Endothelial cell of umbilical vein (primary cell): ENCODE measurements around the gene DOCK1.

ENCODE experiments used
- EZH2 ChIP-seq: IDR thresholded peaks from 2 replicates; pipeline ENCODE4 v1.6.1; 2012; ENCODE audit warnings: borderline replicate concordance, low read depth, mild to moderate bottlenecking, moderate library complexity, low read length, inconsistent platforms; ENCODE audit not compliant: severe bottlenecking
- GATA2 ChIP-seq: IDR thresholded peaks from 2 replicates; pipeline ENCODE4 v1.7.0; 2011; ENCODE audit warnings: low read depth, mild to moderate bottlenecking, moderate library complexity, mixed read lengths, low read length; ENCODE audit not compliant: insufficient read length, insufficient read depth
- JUN ChIP-seq: IDR thresholded peaks from 2 replicates; pipeline ENCODE4 v1.6.1; 2011; ENCODE audit warnings: borderline replicate concordance, low read depth; ENCODE audit not compliant: insufficient read length, insufficient read depth
- POLR2A ChIP-seq: IDR thresholded peaks from 2 replicates; pipeline ENCODE4 v1.6.1; 2012; ENCODE audit warnings: low read depth, mild to moderate bottlenecking, control low read depth, low read length
- POLR2AphosphoS5 ChIP-seq: IDR thresholded peaks from 2 replicates; pipeline ENCODE4 v1.6.1; 2012; ENCODE audit warnings: low read depth, mild to moderate bottlenecking, control low read depth, low read length, moderate library complexity; ENCODE audit not compliant: insufficient read depth
- TF ChIP-seq, protein P1 (sequence below), 2 donors: IDR thresholded peaks; 1 replicate in 1 of 2; 2 replicates in 1 of 2; pipeline ENCODE4 v1.5.1; 2011; ENCODE audit warnings: low read length in 2 of 2, mild to moderate bottlenecking in 2 of 2, moderate library complexity in 2 of 2, control low read depth in 1 of 2, inconsistent platforms in 1 of 2, low read depth in 1 of 2; ENCODE audit not compliant: insufficient read depth in 1 of 2; ENCODE audit errors: extremely low read depth in 1 of 2
- TF ChIP-seq, protein P2 (sequence below): IDR thresholded peaks from 2 replicates; pipeline ENCODE4 v1.6.1; 2011; ENCODE audit not compliant: insufficient read depth, insufficient read length

DNA sequence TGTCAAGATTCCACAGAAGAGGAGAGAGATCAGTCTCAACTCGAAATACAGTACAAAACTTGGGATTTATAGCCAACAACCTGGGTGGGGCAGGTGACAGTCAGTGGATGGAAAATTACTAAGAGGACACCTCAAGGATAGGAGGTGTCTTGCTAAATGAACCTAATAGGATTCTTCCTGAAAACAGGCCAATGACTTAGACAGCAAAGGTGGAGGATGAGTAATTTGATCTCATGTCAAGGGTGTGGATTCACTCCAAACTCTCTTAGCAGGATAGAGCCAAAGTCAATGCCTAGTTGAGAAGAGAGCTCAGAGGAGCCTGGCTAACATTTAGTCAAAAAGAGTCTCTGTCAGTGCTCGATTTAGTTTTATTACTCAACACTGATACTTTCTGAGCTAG, 397.9 kb downstream of the DOCK1 start:
- TF ChIP-seq, protein P1, sequence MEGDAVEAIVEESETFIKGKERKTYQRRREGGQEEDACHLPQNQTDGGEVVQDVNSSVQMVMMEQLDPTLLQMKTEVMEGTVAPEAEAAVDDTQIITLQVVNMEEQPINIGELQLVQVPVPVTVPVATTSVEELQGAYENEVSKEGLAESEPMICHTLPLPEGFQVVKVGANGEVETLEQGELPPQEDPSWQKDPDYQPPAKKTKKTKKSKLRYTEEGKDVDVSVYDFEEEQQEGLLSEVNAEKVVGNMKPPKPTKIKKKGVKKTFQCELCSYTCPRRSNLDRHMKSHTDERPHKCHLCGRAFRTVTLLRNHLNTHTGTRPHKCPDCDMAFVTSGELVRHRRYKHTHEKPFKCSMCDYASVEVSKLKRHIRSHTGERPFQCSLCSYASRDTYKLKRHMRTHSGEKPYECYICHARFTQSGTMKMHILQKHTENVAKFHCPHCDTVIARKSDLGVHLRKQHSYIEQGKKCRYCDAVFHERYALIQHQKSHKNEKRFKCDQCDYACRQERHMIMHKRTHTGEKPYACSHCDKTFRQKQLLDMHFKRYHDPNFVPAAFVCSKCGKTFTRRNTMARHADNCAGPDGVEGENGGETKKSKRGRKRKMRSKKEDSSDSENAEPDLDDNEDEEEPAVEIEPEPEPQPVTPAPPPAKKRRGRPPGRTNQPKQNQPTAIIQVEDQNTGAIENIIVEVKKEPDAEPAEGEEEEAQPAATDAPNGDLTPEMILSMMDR (IDR thresholded peaks at IDR 0.05; ENCODE audit: extremely low read depth in 1 of 2, insufficient read depth in 1 of 2, low read depth in 1 of 2, low read length in 2 of 2), result no peak
- TF ChIP-seq POLR2AphosphoS5 (no peak), EZH2 (no peak), POLR2A (no peak), JUN (no peak), GATA2 (no peak)
- TF ChIP-seq, protein P2, sequence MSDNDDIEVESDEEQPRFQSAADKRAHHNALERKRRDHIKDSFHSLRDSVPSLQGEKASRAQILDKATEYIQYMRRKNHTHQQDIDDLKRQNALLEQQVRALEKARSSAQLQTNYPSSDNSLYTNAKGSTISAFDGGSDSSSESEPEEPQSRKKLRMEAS, result no peak
